SK-N-SH (cell line): ENCODE data around the gene AGAP1. TPM values are rescaled to one million over a fixed set of nuclear protein-coding genes. Genes with fewer than 3 reads are reported as not detected.

Source experiments
- CTCF ChIA-PET: fragments of 300-600, 350-600 bp; formaldehyde crosslinking; extraction: SDS; loops from one replicate; lab custom pipeline; 2021; lab: Yijun Ruan, JAX
- POLR2A ChIA-PET: fragments of 350-600 bp; sonication (Branson Sonifier 250); formaldehyde crosslinking; extraction: SDS; loops from one replicate; lab custom pipeline; 2020; ENCODE audit warnings: antibody characterized with exemption, inconsistent platforms; lab: Yijun Ruan, JAX
- DNase-seq: peaks from one replicate; pipeline ENCODE4 v3.0.0; 2012
- H2AFZ ChIP-seq: fragments of 200-600 bp; sonication (generic); 2 replicates; pipeline ENCODE4 v1.8.1; 2016; ENCODE audit warnings: antibody characterized with exemption, mild to moderate bottlenecking, low read depth
- H3F3A ChIP-seq: fragments of 200-600 bp; sonication (generic); replicated peaks from 2 replicates; pipeline ENCODE3; 2016; ENCODE audit warnings: antibody characterized with exemption, mild to moderate bottlenecking; ENCODE audit not compliant: insufficient read depth
- H3K27ac ChIP-seq, 2 experiments: fragments of 200-500 bp in 1 of 2; fragments of 200-600 bp in 1 of 2; sonication (Bioruptor generic) in 1 of 2; sonication (generic), shearing (Covaris generic) in 1 of 2; 2 replicates each; pipeline versions ENCODE4 v1.5.1 to v1.6.1; 2014 to 2016; ENCODE audit warnings: low read depth in 2 of 2, inconsistent platforms in 1 of 2, low read length in 1 of 2, mild to moderate bottlenecking in 1 of 2, mixed read lengths in 1 of 2
- H3K27me3 ChIP-seq: fragments of 200-600 bp; sonication (generic), shearing (Covaris generic); 2 replicates; pipeline ENCODE4 v1.6.1; 2016; ENCODE audit warnings: mixed run types; ENCODE audit not compliant: insufficient read depth
- H3K36me3 ChIP-seq, 2 experiments: fragments of 200-500 bp in 1 of 2; fragments of 200-600 bp in 1 of 2; sonication (Bioruptor generic) in 1 of 2; sonication (generic) in 1 of 2; replicated peaks in 1 of 2; 2 replicates each; pipeline versions ENCODE3 to v1.5.1; 2014 to 2016; ENCODE audit warnings: low read length in 1 of 2, mild to moderate bottlenecking in 1 of 2; ENCODE audit not compliant: insufficient read depth in 2 of 2, control insufficient read depth in 1 of 2
- H3K4me1 ChIP-seq, 2 experiments: fragments of 200-500 bp in 1 of 2; fragments of 200-600 bp in 1 of 2; sonication (Bioruptor generic) in 1 of 2; sonication (generic), shearing (Covaris generic) in 1 of 2; 2 replicates each; pipeline versions ENCODE4 v1.5.1 to v1.6.1; 2014 to 2016; ENCODE audit warnings: low read depth in 1 of 2, low read length in 1 of 2, mixed run types in 1 of 2; ENCODE audit not compliant: insufficient read depth in 2 of 2, control insufficient read depth in 1 of 2
- H3K4me2 ChIP-seq: fragments of 200-600 bp; sonication (generic), shearing (Covaris generic); 2 replicates; pipeline ENCODE4 v1.6.1; 2017; ENCODE audit warnings: mixed run types
- H3K4me3 ChIP-seq, 2 experiments: fragments of 200-500 bp in 1 of 2; fragments of 200-600 bp in 1 of 2; sonication (Bioruptor generic) in 1 of 2; sonication (generic), shearing (Covaris generic) in 1 of 2; 2 replicates each; pipeline versions ENCODE4 v1.5.1 to v1.8.1; 2014 to 2016; ENCODE audit warnings: low read depth in 2 of 2, inconsistent platforms in 1 of 2, low read length in 1 of 2, mild to moderate bottlenecking in 1 of 2, mixed read lengths in 1 of 2, moderate library complexity in 1 of 2
- H3K79me2 ChIP-seq: fragments of 200-600 bp; sonication (generic); 2 replicates; pipeline ENCODE4 v1.8.1; 2017; ENCODE audit warnings: mild to moderate bottlenecking; ENCODE audit not compliant: insufficient read depth
- H3K9ac ChIP-seq: fragments of 200-600 bp; sonication (generic); 2 replicates; pipeline ENCODE4 v1.6.1; 2017; ENCODE audit warnings: mixed run types
- H3K9me2 ChIP-seq: fragments of 200-600 bp; sonication (generic); 2 replicates; pipeline ENCODE4 v1.6.1; 2017; ENCODE audit warnings: mixed run types
- H3K9me3 ChIP-seq: fragments of 200-600 bp; sonication (generic); 2 replicates; pipeline ENCODE4 v1.6.1; 2017; ENCODE audit warnings: mixed run types, mild to moderate bottlenecking, moderate library complexity
- H4K20me1 ChIP-seq: fragments of 200-600 bp; sonication (generic); 2 replicates; pipeline ENCODE4 v1.6.1; 2017; ENCODE audit warnings: mild to moderate bottlenecking, mixed run types; ENCODE audit not compliant: insufficient read depth
- CHD2 ChIP-seq: fragments of 150-350 bp; IDR thresholded peaks from 2 replicates; pipeline ENCODE4 v1.6.1; 2018; ENCODE audit warnings: low read length; ENCODE audit not compliant: partially characterized antibody
- ELF1 ChIP-seq: IDR thresholded peaks from 2 replicates; pipeline ENCODE4 v1.4.0; 2012
- EZH2phosphoT487 ChIP-seq: fragments of 200-600 bp; sonication (generic); IDR thresholded peaks from 2 replicates; pipeline ENCODE4 v1.6.1; 2017; ENCODE audit warnings: low read depth, mixed run types, mild to moderate bottlenecking, antibody characterized with exemption, moderate library complexity, borderline replicate concordance
- FOSL2 ChIP-seq: IDR thresholded peaks from 2 replicates; pipeline ENCODE4 v1.4.0; 2012; ENCODE audit warnings: low read depth, mild to moderate bottlenecking, moderate library complexity, borderline replicate concordance
- FOXM1 ChIP-seq: IDR thresholded peaks from 2 replicates; pipeline ENCODE4 v1.4.0; 2012; ENCODE audit warnings: low read depth, mild to moderate bottlenecking
- GATA2 ChIP-seq: sonication (generic); formaldehyde crosslinking; IDR thresholded peaks from 2 replicates; pipeline ENCODE4 v1.5.0; 2020; ENCODE audit warnings: mild to moderate bottlenecking, missing genetic modification reagents
- JUND ChIP-seq: IDR thresholded peaks from 2 replicates; pipeline ENCODE4 v1.4.0; 2012
- NFIC ChIP-seq: IDR thresholded peaks from 2 replicates; pipeline ENCODE4 v1.4.0; 2012; ENCODE audit warnings: borderline replicate concordance
- NRF1 ChIP-seq: IDR thresholded peaks from 2 replicates; pipeline ENCODE4 v1.6.1; 2012; ENCODE audit warnings: low read depth, mild to moderate bottlenecking, low read length
- RCOR1 ChIP-seq: fragments of 150-350 bp; IDR thresholded peaks from 2 replicates; pipeline ENCODE4 v1.6.1; 2017; ENCODE audit warnings: antibody characterized with exemption, low read length
- RFX5 ChIP-seq: IDR thresholded peaks from 2 replicates; pipeline ENCODE4 v1.6.1; 2012; ENCODE audit warnings: mild to moderate bottlenecking, improper control_type of control experiment, low read length
- TAF1 ChIP-seq: IDR thresholded peaks from 2 replicates; pipeline ENCODE4 v1.6.1; 2012; ENCODE audit warnings: low read depth, mild to moderate bottlenecking, low read length, moderate library complexity, borderline replicate concordance
- YY1 ChIP-seq: IDR thresholded peaks from 2 replicates; pipeline ENCODE4 v1.4.0; 2012; ENCODE audit warnings: low read depth, mild to moderate bottlenecking
- ZBTB33 ChIP-seq: IDR thresholded peaks from 2 replicates; pipeline ENCODE4 v1.4.0; 2012; ENCODE audit warnings: low read depth, borderline replicate concordance
- WGBS: methylation state at CpG from one replicate; pipeline ENCODE4 v1.1.6; 2017; ENCODE audit warnings: low lambda C conversion rate; 5-methylcytosine and 5-hydroxymethylcytosine counted together
- polyA plus RNA-seq, 3 experiments: library from polyadenylated mRNA; depleted of rRNA; stranded (reverse); fragments of >200 nt; gene quantifications; 2 replicates each; pipeline ENCODE4 v1.2.3, GENCODE V29; 2012
- TF ChIP-seq, protein P1 (sequence below): IDR thresholded peaks from 2 replicates; pipeline ENCODE4 v1.4.0; 2012; ENCODE audit warnings: low read depth, borderline replicate concordance
- TF ChIP-seq, protein P2 (sequence below): fragments of 200-600 bp; sonication (generic); IDR thresholded peaks from 2 replicates; pipeline ENCODE4 v1.6.1; 2017; ENCODE audit warnings: antibody characterized with exemption, mild to moderate bottlenecking, moderate library complexity

AGAP1 gene
- polyA plus RNA-seq, 1 of the 3 experiments (the other 2 are of a cell fraction), result 8.8 TPM

DNA sequence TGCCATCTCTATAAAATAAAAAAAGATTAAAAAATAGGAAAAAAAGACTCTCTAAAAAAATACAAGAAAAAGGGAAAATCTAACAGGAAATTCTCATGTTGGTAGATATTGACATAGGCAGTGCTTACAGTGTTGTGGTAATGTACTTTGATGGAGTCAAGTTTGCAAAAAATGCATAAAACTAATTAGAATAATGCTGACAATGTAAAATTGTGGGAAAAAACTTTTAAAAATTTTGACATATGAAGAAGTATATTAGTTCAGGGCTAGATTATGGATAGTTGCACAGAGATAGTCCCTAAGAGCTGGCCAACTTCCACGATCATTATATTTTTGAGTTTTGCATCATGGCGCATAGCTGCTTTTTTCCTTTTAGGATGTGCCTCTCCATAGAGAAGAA, 601.7 kb downstream of the AGAP1 start:
- ChIA-PET CTCF (interaction anchor here (0.6 to 1.0 kb wide), 3 partner anchors 22 to 1024 kb away, joined by 3 read pairs; no protein-coding TSS in a partner anchor), POLR2A (no interaction called here)
- Histone ChIP-seq H4K20me1 (no peaks in the 10 kb centered on the region), H3K79me2 (no peaks in the 10 kb centered on the region), H3F3A (no peaks in the 10 kb centered on the region), H3K4me3 (no peak overlapping the region), H3K9me2 (no peaks in the 10 kb centered on the region), H3K27me3 (no peaks in the 10 kb centered on the region), H3K9me3 (no peaks in the 10 kb centered on the region), H3K27ac (no peak overlapping the region), H3K9ac (no peak overlapping the region), H3K36me3 (no peaks in the 10 kb centered on the region), H3K4me1 (no peaks in the 10 kb centered on the region; a peak in 1 of 4 replicates), H3K4me2 (no peak overlapping the region), H2AFZ (no peak overlapping the region)
- WGBS, result 97% methylated on average over 2 of the region's 2 CpGs
- DNase-seq, result no peak
- TF ChIP-seq NRF1 (no peak), YY1 (no peak), JUND (no peak), RFX5 (no peak), EZH2phosphoT487 (no peak), RCOR1 (no peak)
- TF ChIP-seq, protein P1, sequence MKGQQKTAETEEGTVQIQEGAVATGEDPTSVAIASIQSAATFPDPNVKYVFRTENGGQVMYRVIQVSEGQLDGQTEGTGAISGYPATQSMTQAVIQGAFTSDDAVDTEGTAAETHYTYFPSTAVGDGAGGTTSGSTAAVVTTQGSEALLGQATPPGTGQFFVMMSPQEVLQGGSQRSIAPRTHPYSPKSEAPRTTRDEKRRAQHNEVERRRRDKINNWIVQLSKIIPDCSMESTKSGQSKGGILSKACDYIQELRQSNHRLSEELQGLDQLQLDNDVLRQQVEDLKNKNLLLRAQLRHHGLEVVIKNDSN, result no peak

- WGBS, result 96% methylated on average over 29 of the region's 29 CpGs
- no peaks in the 10 kb centered on the region for H4K20me1 ChIP-seq
- ChIA-PET CTCF (no interaction called here), POLR2A (no interaction called here)
- H3K27me3 ChIP-seq, result no peaks in the 10 kb centered on the region
- no peak overlapping the region for H3K4me2 ChIP-seq
- no peak overlapping the region for H2AFZ ChIP-seq
- H3K4me1 ChIP-seq, result no peaks in the 10 kb centered on the region
- no peak overlapping the region for H3K4me3 ChIP-seq
- no peaks in the 10 kb centered on the region for H3K9me2 ChIP-seq
- H3K36me3 ChIP-seq, result no peaks in the 10 kb centered on the region
- no peaks in the 10 kb centered on the region for H3K9me3 ChIP-seq
- H3K9ac ChIP-seq, result no peak overlapping the region
- no peaks in the 10 kb centered on the region for H3K79me2 ChIP-seq
- no peak for DNase-seq
- no peak for TF ChIP-seq FOXM1
- TF ChIP-seq NRF1, result no peak
- no peak for TF ChIP-seq YY1
- TF ChIP-seq GATA2 (CRISPR knock-in tag), result no peak
- TF ChIP-seq, protein P2, sequence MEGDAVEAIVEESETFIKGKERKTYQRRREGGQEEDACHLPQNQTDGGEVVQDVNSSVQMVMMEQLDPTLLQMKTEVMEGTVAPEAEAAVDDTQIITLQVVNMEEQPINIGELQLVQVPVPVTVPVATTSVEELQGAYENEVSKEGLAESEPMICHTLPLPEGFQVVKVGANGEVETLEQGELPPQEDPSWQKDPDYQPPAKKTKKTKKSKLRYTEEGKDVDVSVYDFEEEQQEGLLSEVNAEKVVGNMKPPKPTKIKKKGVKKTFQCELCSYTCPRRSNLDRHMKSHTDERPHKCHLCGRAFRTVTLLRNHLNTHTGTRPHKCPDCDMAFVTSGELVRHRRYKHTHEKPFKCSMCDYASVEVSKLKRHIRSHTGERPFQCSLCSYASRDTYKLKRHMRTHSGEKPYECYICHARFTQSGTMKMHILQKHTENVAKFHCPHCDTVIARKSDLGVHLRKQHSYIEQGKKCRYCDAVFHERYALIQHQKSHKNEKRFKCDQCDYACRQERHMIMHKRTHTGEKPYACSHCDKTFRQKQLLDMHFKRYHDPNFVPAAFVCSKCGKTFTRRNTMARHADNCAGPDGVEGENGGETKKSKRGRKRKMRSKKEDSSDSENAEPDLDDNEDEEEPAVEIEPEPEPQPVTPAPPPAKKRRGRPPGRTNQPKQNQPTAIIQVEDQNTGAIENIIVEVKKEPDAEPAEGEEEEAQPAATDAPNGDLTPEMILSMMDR, result no peak
- TF ChIP-seq CHD2, result no peak
- no peak for TF ChIP-seq ELF1
- no peak for TF ChIP-seq ZBTB33
- no peak for TF ChIP-seq FOSL2
- TF ChIP-seq JUND, result no peak
- no peak for TF ChIP-seq NFIC
- no peak for TF ChIP-seq TAF1
- H3F3A ChIP-seq, result no peaks in the 10 kb centered on the region
- no peak overlapping the region for H3K27ac ChIP-seq
Measured at GRCh38 chr2:236101311-236101950, 607.6 kb downstream of the AGAP1 start.
